Epithelial cell of prostate (primary cell): ENCODE measurements around the gene CLC.
"Not testable (repeated sequence)": the region's sequence is repeated elsewhere in the genome, so short reads cannot be mapped to it uniquely, and the experiment has no call there.

Source experiments
- DNase-seq: peaks from one replicate; pipeline ENCODE4 v3.0.0-alpha.2; 2011; ENCODE audit warnings: low read depth, low spot score
- H3K27ac ChIP-seq: fragments of 450-650 bp; 2 replicates; pipeline ENCODE4 v1.5.1; 2017; ENCODE audit warnings: mild to moderate bottlenecking

The CLC gene

GRCh38 chr19:39737891-39738290, at the start of gene CLC:
CLC (minus strand) TSS chr19:39738029; CDS start chr19:39737952, 77 bp downstream.
- no peak within 1 kb of the TSS for H3K27ac ChIP-seq
- no peak for DNase-seq

GRCh38 chr19:39780894-39781293, 43.1 kb upstream of the CLC start:
- no peak for DNase-seq
- no peak overlapping the region for H3K27ac ChIP-seq

- H3K27ac ChIP-seq: no peak within 1 kb of the TSS
- DNase-seq: no peak
Measured at GRCh38 chr19:39778763-39779162, 40.9 kb upstream of the CLC start, which contains the start of gene LEUTX. LEUTX (plus strand) TSS chr19:39778854; CDS start chr19:39778921, 67 bp downstream.

GRCh38 chr19:39768786-39769185, 31.0 kb upstream of the CLC start:
- no peak overlapping the region for H3K27ac ChIP-seq
- DNase-seq: no peak

- DNase-seq: no peak
Measured at GRCh38 chr19:39768334-39768733, 30.5 kb upstream of the CLC start.

GRCh38 chr19:39765091-39766076, 27.6 kb upstream of the CLC start:
- no peak overlapping the region for H3K27ac ChIP-seq
- DNase-seq: no peak

More at GRCh38 chr19:39768334-39768733, 30.5 kb upstream of the CLC start:
- H3K27ac ChIP-seq: no peak overlapping the region

GRCh38 chr19:39761851-39762250, 24.0 kb upstream of the CLC start:
- DNase-seq, H3K27ac ChIP-seq: not testable (repeated sequence)

- no peak overlapping the region for H3K27ac ChIP-seq
- no peak for DNase-seq
Measured at GRCh38 chr19:39759457-39760184, 21.8 kb upstream of the CLC start.

GRCh38 chr19:39754971-39755370, 17.1 kb upstream of the CLC start:
- DNase-seq: no peak
- no peak overlapping the region for H3K27ac ChIP-seq

GRCh38 chr19:39754544-39754943, 16.7 kb upstream of the CLC start:
- H3K27ac ChIP-seq: no peak overlapping the region
- no peak for DNase-seq

GRCh38 chr19:39752795-39753194, 15.0 kb upstream of the CLC start:
- DNase-seq: no peak
- H3K27ac ChIP-seq: no peak overlapping the region

GRCh38 chr19:39752390-39752789, 14.6 kb upstream of the CLC start:
- no peak for DNase-seq

GRCh38 chr19:39749981-39750380, 12.2 kb upstream of the CLC start:
- DNase-seq: no peak
- H3K27ac ChIP-seq: no peak overlapping the region

More at GRCh38 chr19:39752390-39752789, 14.6 kb upstream of the CLC start:
- H3K27ac ChIP-seq: no peak overlapping the region

- DNase-seq: no peak
- H3K27ac ChIP-seq: no peak overlapping the region
Measured at GRCh38 chr19:39746836-39747529, 9.2 kb upstream of the CLC start.

- H3K27ac ChIP-seq: no peak overlapping the region
- no peak for DNase-seq
Measured at GRCh38 chr19:39745643-39746042, 7.8 kb upstream of the CLC start.

- H3K27ac ChIP-seq: no peak overlapping the region
- no peak for DNase-seq
Measured at GRCh38 chr19:39740395-39740794, 2.6 kb upstream of the CLC start.

- DNase-seq: no peak
- H3K27ac ChIP-seq: no peak overlapping the region
Measured at GRCh38 chr19:39738814-39739213, 985 bp upstream of the CLC start.

GRCh38 chr19:39737351-39737750, 478 bp downstream of the CLC start:
- no peak for DNase-seq

GRCh38 chr19:39736088-39736487, 1.7 kb downstream of the CLC start:
- DNase-seq: no peak
- H3K27ac ChIP-seq: no peak overlapping the region

More at GRCh38 chr19:39737351-39737750, 478 bp downstream of the CLC start:
- no peak overlapping the region for H3K27ac ChIP-seq

GRCh38 chr19:39735688-39736087, 2.1 kb downstream of the CLC start:
- H3K27ac ChIP-seq: no peak overlapping the region
- DNase-seq: no peak
